ENCODE data around the gene KDM4B. TPM values are rescaled to one million over a fixed set of nuclear protein-coding genes. Genes with fewer than 3 reads are reported as not detected.

Gene KDM4B
- total RNA-seq, 1 experiment from 2014 or later, result 35.9 TPM

DNA sequence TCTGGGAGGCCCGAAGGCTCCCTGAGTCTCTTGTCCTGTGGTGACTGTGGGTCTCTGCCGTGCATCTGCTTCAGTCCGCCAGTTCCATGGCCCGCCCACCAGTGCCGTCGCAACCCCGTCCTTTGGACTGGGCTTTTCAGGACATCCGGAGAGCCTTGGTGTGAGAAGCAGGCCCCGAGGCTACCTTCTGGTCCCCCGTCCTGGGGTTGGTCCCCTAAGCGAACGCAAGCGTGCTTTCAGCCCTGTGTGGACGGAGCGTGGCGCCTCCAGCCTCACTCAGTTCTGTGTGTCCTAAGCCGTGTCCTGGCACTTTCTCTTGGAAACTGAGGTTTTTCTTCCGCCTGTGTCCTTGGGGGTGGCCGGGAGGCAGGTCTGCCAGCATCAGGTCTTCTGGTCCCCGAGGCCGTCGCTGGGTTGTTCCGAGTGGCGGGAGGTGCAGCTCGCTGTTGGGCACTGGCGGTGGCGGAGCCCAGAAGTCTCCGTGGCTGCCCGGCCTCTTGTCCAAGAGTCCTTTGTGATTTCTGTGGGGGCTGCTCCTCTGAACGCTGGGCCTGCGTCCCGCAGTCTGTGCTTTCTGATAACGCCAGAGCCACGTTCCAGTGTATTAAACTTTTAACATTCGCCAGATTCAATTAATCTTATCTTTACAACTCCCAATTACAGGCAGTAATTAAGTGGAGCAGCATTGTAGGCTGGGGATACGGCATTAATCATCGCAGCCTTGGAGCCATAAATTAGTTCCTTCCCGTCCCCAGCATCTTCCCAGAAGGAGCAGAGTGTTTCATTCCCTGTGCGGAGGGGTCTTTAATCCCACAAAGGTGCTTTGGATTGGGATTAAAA lies 99.5 kb downstream of the KDM4B start:
- Histone ChIP-seq H3K4me1 (ENCODE audit: control insufficient read depth in 1 of 2, insufficient read depth in 2 of 2, low read length in 2 of 2) (no peaks in the 10 kb centered on the region), H3K4me3 (replicated peaks in 1 of 2; ENCODE audit: low read depth in 1 of 2, low read length in 2 of 2) (no peak overlapping the region), H3K79me2 (ENCODE audit: insufficient read depth, low read length) (no peaks in the 10 kb centered on the region), H3K27me3 (ENCODE audit: insufficient read depth, low read length) (no peaks in the 10 kb centered on the region), H3K4me2 (ENCODE audit: low read length) (no peak overlapping the region), H4K20me1 (ENCODE audit: insufficient read depth) (no peaks in the 10 kb centered on the region), H3K9me3 (ENCODE audit: control insufficient read depth in 1 of 2, insufficient read depth in 1 of 2, low read depth in 1 of 2, low read length in 2 of 2) (no peaks in the 10 kb centered on the region), H3K36me3 (ENCODE audit: control insufficient read depth in 1 of 2, insufficient read depth in 2 of 2, low read length in 2 of 2) (peaks cover 0 to 4% of the 10 kb centered on the region in 2 experiments; a peak in 1 of 4 replicates), H3K27ac (ENCODE audit: low read depth, low read length) (no peak overlapping the region), H2AFZ (ENCODE audit: low read depth, low read length, poor library complexity, severe bottlenecking) (no peak overlapping the region), H3K9me2 (ENCODE audit: insufficient read depth) (no peaks in the 10 kb centered on the region), H3K9ac (ENCODE audit: low read length) (no peak overlapping the region)
- DNase-seq (ENCODE audit: low read depth, low spot score), result no peak
- BruUV-seq (replicated peaks), result no TSS peak
- intact Hi-C loops (cut with micrococcal nuclease), result no loop called here
- POLR2A ChIA-PET, result no interaction called here
- ATAC-seq, result no peak
- CTCF ChIA-PET, result no interaction called here
- no peak for TF ChIP-seq POLR2A (IDR thresholded peaks at IDR 0.05; ENCODE audit: borderline replicate concordance, extremely low read depth, insufficient read depth, insufficient read length)
- TF ChIP-seq POLR2AphosphoS5 (IDR thresholded peaks at IDR 0.05; ENCODE audit: low read depth, low read length), result no peak
- TF ChIP-seq ZFX (IDR thresholded peaks at IDR 0.05), result no peak
- TF ChIP-seq, protein P1, sequence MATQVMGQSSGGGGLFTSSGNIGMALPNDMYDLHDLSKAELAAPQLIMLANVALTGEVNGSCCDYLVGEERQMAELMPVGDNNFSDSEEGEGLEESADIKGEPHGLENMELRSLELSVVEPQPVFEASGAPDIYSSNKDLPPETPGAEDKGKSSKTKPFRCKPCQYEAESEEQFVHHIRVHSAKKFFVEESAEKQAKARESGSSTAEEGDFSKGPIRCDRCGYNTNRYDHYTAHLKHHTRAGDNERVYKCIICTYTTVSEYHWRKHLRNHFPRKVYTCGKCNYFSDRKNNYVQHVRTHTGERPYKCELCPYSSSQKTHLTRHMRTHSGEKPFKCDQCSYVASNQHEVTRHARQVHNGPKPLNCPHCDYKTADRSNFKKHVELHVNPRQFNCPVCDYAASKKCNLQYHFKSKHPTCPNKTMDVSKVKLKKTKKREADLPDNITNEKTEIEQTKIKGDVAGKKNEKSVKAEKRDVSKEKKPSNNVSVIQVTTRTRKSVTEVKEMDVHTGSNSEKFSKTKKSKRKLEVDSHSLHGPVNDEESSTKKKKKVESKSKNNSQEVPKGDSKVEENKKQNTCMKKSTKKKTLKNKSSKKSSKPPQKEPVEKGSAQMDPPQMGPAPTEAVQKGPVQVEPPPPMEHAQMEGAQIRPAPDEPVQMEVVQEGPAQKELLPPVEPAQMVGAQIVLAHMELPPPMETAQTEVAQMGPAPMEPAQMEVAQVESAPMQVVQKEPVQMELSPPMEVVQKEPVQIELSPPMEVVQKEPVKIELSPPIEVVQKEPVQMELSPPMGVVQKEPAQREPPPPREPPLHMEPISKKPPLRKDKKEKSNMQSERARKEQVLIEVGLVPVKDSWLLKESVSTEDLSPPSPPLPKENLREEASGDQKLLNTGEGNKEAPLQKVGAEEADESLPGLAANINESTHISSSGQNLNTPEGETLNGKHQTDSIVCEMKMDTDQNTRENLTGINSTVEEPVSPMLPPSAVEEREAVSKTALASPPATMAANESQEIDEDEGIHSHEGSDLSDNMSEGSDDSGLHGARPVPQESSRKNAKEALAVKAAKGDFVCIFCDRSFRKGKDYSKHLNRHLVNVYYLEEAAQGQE (IDR thresholded peaks at IDR 0.05; ENCODE audit: low read depth), result no peak
- TF ChIP-seq YY1 (IDR thresholded peaks at IDR 0.05; ENCODE audit: extremely low read depth, insufficient replicate concordance, low read depth, low read length), result no peak
- TF ChIP-seq, protein P2, sequence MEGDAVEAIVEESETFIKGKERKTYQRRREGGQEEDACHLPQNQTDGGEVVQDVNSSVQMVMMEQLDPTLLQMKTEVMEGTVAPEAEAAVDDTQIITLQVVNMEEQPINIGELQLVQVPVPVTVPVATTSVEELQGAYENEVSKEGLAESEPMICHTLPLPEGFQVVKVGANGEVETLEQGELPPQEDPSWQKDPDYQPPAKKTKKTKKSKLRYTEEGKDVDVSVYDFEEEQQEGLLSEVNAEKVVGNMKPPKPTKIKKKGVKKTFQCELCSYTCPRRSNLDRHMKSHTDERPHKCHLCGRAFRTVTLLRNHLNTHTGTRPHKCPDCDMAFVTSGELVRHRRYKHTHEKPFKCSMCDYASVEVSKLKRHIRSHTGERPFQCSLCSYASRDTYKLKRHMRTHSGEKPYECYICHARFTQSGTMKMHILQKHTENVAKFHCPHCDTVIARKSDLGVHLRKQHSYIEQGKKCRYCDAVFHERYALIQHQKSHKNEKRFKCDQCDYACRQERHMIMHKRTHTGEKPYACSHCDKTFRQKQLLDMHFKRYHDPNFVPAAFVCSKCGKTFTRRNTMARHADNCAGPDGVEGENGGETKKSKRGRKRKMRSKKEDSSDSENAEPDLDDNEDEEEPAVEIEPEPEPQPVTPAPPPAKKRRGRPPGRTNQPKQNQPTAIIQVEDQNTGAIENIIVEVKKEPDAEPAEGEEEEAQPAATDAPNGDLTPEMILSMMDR (IDR thresholded peaks at IDR 0.05 in 2 of 3, conservative IDR thresholded peaks at IDR 0.05 in 1 of 3; ENCODE audit: borderline replicate concordance in 1 of 3, insufficient read depth in 1 of 3, low read depth in 2 of 3, low read length in 2 of 3), result no peak
- RAD21 ChIA-PET (ENCODE audit: low non-redundant PET in 1 of 2, low total read pairs in 2 of 2, uncharacterized antibody in 2 of 2, unreplicated experiment in 2 of 2), result no interaction called here

All from HCT116 (cell line).